Measurements from ENCODE around the gene CENPQ.

GRCh38 chr6:49527320-49527719 lies 64.2 kb downstream of the CENPQ start:
- TF ChIP-seq CTCF (IDR thresholded peaks at IDR 0.05) = no peak
- no peak for TF ChIP-seq POLR2AphosphoS5 (IDR thresholded peaks at IDR 0.05)
- no peak for TF ChIP-seq EP300 (IDR thresholded peaks at IDR 0.05)
